ENCODE data around the gene ELF1.
"Not testable (repeated sequence)": the region's sequence is repeated elsewhere in the genome, so short reads cannot be mapped to it uniquely, and the experiment has no call there.

Gene ELF1

GRCh38 chr13:40984668-40985366, 34.3 kb downstream of the ELF1 start:
- DNase-seq (ENCODE audit: extremely low spot score, insufficient read length, low read depth) (no peak), FAIRE-seq (peak; percentile 97)

DNA sequence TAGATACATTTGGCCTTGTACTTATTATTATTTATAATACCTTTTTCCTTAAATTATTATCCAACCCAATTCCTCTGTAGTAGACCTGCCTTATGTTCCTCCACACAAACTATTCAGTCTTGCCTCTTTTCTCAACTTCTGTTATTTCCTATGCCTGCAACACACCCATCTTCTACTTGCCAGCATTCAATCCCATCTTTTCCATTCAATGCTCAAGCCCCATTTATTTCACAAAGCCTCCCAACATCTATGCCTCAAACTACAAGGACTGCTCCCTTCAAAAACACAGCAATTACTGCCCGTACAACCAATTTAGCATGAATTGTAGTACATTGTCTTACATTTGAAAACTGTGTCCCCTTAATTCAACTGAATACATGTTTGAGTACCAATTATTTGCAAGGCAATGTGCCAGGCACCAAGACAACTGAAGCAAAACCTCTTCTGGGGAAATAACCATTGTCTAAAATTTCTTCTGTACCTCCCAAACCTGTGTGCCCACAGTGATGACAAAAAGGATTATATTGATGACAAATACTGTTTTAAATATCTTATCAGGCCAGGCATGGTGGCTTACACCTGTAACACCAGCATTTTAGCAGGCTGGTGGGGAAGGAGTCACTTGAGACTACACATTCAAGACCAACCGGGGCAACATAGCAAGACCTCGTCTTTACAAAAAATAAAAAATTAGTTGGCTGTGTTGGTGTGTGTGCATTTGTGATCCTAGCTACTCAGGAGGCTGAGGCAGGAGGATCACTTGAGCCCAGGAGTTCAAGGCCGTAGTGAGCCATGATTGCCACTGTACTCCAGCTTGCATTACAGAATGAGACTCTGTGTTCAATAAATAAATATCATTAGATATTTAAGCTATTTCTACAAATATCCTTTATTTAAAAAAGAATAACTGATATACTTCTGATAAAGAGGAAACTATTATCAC, 35.1 kb downstream of the ELF1 start:
- no peak for DNase-seq (ENCODE audit: extremely low spot score, insufficient read length, low read depth)

GRCh38 chr13:40983259-40983658, 35.9 kb downstream of the ELF1 start:
- no peak for FAIRE-seq
- no peak for DNase-seq (ENCODE audit: extremely low spot score, insufficient read length, low read depth)

More for the DNA sequence above, 35.1 kb downstream of the ELF1 start:
- no peak for FAIRE-seq

- DNase-seq (ENCODE audit: extremely low spot score, insufficient read length, low read depth) (peak; percentile 28), FAIRE-seq (peak; percentile 97)
These were observed 36.3 kb downstream of the ELF1 start for GRCh38 chr13:40982772-40983171.

- DNase-seq (ENCODE audit: extremely low spot score, insufficient read length, low read depth) (no peak), FAIRE-seq (peak; percentile 42)
These were observed 37.2 kb downstream of the ELF1 start for GRCh38 chr13:40981949-40982348.

- FAIRE-seq, result peak; percentile 85
- DNase-seq (ENCODE audit: extremely low spot score, insufficient read length, low read depth), result no peak
These were observed 37.8 kb downstream of the ELF1 start for GRCh38 chr13:40981361-40981760.

DNA sequence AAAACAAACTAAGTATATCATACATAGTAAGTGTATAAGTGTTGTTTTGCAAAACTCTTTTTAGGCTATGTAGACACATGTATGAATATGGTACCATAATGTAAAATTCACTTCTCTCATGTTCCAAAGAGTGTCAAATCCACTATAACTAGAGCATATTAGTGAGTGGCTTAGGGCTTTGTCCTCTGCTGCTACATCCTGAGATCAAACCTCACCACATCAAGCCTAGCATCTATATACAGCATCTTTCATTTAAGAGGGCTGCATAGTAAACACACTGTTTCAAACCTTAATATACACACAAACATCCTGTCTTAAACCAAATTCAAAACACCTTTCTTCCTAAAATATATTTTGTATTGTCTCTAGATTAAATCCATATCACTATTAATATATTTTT, 38.7 kb downstream of the ELF1 start:
- peak; percentile 70 for FAIRE-seq
- DNase-seq (ENCODE audit: extremely low spot score, insufficient read length, low read depth), result no peak

DNA sequence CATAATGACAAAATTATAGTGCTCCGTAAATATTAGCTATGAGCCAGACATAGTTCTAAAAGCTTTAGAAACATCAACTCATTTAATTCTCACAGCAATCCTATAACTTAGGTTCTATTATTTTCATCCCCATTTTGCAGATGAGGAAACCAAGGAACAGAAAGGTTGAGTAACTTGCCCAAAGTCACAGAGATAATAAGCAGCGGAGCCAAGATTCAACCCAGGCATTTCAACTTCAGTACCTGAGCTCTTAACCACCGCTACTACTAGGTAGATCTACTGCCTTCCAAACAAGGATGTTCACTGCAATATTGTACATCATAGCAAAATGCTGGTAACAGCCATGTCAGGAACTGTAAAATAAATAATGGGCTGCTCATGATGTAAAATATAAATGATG, 39.9 kb downstream of the ELF1 start:
- DNase-seq (ENCODE audit: extremely low spot score, insufficient read length, low read depth), result no peak
- FAIRE-seq, result peak; percentile 38

GRCh38 chr13:40978109-40978508, 41.0 kb downstream of the ELF1 start:
- not testable (repeated sequence) for DNase-seq (ENCODE audit: extremely low spot score, insufficient read length, low read depth); FAIRE-seq

DNA sequence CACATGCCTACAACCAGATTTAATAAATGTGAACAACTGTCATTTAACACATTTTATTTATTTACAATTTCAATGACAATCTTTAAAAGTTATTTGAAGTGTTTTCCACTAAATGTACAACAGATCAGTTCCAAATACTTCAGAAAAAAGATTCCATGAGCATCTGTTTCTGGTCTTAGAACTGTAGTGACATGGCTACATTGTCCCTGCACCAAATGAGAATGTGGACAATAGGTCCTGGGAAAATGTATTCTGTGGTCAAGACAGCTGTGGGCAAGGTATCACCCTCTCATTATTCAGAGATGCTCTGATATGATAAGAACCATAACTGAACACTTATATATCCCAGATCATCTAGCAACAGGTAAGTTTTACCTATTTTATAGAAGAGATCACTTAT, 43.7 kb downstream of the ELF1 start:
- DNase-seq (ENCODE audit: extremely low spot score, insufficient read length, low read depth) (no peak), FAIRE-seq (no peak)

- peak; percentile 95 for FAIRE-seq
- DNase-seq (ENCODE audit: extremely low spot score, insufficient read length, low read depth), result no peak
These were observed 44.4 kb downstream of the ELF1 start for GRCh38 chr13:40974460-40975407.

DNA sequence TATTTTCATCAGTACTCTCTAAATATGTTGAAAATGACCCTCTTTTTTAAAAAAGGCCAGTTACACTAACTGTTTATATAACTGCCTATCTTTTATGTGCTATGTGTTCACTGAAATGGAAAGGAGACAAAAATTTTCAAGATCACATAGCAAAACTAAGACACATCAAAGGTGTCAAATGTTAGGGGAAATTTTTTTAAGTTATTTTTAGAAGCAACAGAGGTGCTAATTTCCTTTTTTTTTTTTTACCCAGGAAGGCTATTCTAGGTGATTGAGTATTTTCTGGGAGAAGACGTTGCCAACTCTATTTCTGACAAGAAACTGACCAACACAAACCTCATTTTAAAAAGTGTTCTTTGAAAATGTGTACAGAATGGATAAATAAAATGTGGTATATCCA, 45.7 kb downstream of the ELF1 start:
- FAIRE-seq (peak; percentile 85), DNase-seq (ENCODE audit: extremely low spot score, insufficient read length, low read depth) (no peak)

GRCh38 chr13:40971321-40971720, 47.8 kb downstream of the ELF1 start:
- peak; percentile 56 for FAIRE-seq
- no peak for DNase-seq (ENCODE audit: extremely low spot score, insufficient read length, low read depth)

GRCh38 chr13:40970803-40971202, 48.3 kb downstream of the ELF1 start:
- FAIRE-seq (no peak), DNase-seq (ENCODE audit: extremely low spot score, insufficient read length, low read depth) (no peak)

- no peak for DNase-seq (ENCODE audit: extremely low spot score, insufficient read length, low read depth)
- peak; percentile 87 for FAIRE-seq
These were observed 49.8 kb downstream of the ELF1 start for GRCh38 chr13:40969169-40969901.

GRCh38 chr13:40968416-40969000, 50.6 kb downstream of the ELF1 start:
- FAIRE-seq (no peak), DNase-seq (ENCODE audit: extremely low spot score, insufficient read length, low read depth) (no peak)

DNA sequence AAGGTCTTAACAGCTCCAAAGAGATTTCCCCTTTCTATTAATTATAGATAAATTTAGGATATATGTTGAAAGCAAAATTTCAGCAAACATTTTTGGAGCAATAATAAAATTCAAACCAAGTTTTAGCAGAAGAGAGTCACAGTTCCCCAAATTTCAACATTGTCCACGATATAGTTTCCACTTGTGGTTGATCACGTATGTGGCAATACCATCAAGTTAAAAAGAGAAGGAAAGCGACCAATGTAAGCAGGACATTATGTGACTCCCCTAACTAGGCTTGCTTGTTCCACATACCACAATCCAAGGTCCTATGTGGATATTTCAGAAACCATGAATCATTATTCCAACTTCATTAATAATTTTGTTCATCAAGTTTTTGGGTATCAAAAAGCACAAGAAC, 52.8 kb downstream of the ELF1 start:
- FAIRE-seq, result no peak
- no peak for DNase-seq (ENCODE audit: extremely low spot score, insufficient read length, low read depth)

GRCh38 chr13:40963927-40964326, 55.2 kb downstream of the ELF1 start:
- DNase-seq (ENCODE audit: extremely low spot score, insufficient read length, low read depth), result no peak
- FAIRE-seq, result no peak

- FAIRE-seq (no peak), DNase-seq (ENCODE audit: extremely low spot score, insufficient read length, low read depth) (no peak)
These were observed 57.3 kb downstream of the ELF1 start for GRCh38 chr13:40961826-40962225.

Measured in GM18507 (cell line).